Astrocyte (in vitro differentiated cells and primary cell): Measurements from ENCODE around the gene CHRD.

Experiments used
- CTCF ChIP-seq: IDR thresholded peaks from 2 replicates; pipeline ENCODE4 v1.5.1; 2011; ENCODE audit warnings: low read depth, mild to moderate bottlenecking, inconsistent platforms, low read length, moderate library complexity; ENCODE audit not compliant: insufficient read depth
- EZH2 ChIP-seq: IDR thresholded peaks from 2 replicates; pipeline ENCODE4 v1.6.1; 2012; ENCODE audit warnings: mild to moderate bottlenecking, low read length, inconsistent platforms; ENCODE audit not compliant: insufficient read depth

- TF ChIP-seq CTCF (no peak), EZH2 (peak; percentile 100)
These were observed 890 bp downstream of the CHRD start for GRCh38 chr3:184380627-184381260.
